Measurements from ENCODE around the gene HOXC6.

HOXC6 gene
- total RNA-seq, result 0 reads per million in 4 donors

- DNase-seq, result no peak
Observed at GRCh38 chr12:54028314-54029201, at the start of gene HOXC6. Gene HOXC6, plus strand, starts transcription at chr12:54028440. Its CDS starts 82 bp downstream, at chr12:54028522.

GRCh38 chr12:53978477-53979356 lies 49.5 kb upstream of the HOXC6 start:
- no peak for DNase-seq

GRCh38 chr12:53980104-53980801 lies 48.0 kb upstream of the HOXC6 start:
- no peak for DNase-seq

GRCh38 chr12:53980802-53981496 lies 47.3 kb upstream of the HOXC6 start:
- no peak for DNase-seq

- no peak for DNase-seq
Observed at GRCh38 chr12:53981634-53982565, 46.3 kb upstream of the HOXC6 start.

- DNase-seq, result no peak
Observed at GRCh38 chr12:53982648-53983567, 45.3 kb upstream of the HOXC6 start.

GRCh38 chr12:53983568-53983949 lies 44.7 kb upstream of the HOXC6 start:
- no peak for DNase-seq

GRCh38 chr12:53983950-53984572 lies 44.2 kb upstream of the HOXC6 start:
- no peak for DNase-seq

- peak in 4 of 5 donors; percentile 22 to 82 (median 56) for DNase-seq
Observed at GRCh38 chr12:53984901-53985691, 43.1 kb upstream of the HOXC6 start, which contains the start of gene HOXC10. Gene HOXC10, plus strand, starts transcription at chr12:53985146. Its CDS starts 114 bp downstream, at chr12:53985260.

- DNase-seq, result no peak
Observed at GRCh38 chr12:53985692-53985993, 42.6 kb upstream of the HOXC6 start.

- no peak for DNase-seq
Observed at GRCh38 chr12:53985994-53986685, 42.1 kb upstream of the HOXC6 start.

- DNase-seq, result no peak
Observed at GRCh38 chr12:53986686-53987483, 41.4 kb upstream of the HOXC6 start.

- DNase-seq, result no peak
Observed at GRCh38 chr12:53987787-53988230, 40.4 kb upstream of the HOXC6 start.

- no peak for DNase-seq
Observed at GRCh38 chr12:53988541-53989226, 39.6 kb upstream of the HOXC6 start.

- DNase-seq, result peak in 1 of 5 donors; percentile 41
Observed at GRCh38 chr12:53989227-53990113, 38.8 kb upstream of the HOXC6 start.

Measured in T-helper 1 cell (primary cell).